Gastroesophageal sphincter (tissue), 4 donors: ENCODE data around the gene ENG. TPM values are rescaled to one million over a fixed set of nuclear protein-coding genes. Genes with fewer than 3 reads are reported as not detected.
A peak's percentile ranks its signal among the peaks of the same experiment; 100 is the strongest.

Source experiments
- ATAC-seq: fragments of 150-250 bp; one replicate; pipeline ENCODE4 v1.9.1; 2016; ENCODE audit warnings: mild to moderate bottlenecking, moderate library complexity
- H3K27ac ChIP-seq, 4 donors: fragments of 200-600 bp; sonication (generic) in 3 of 4; 1 replicate in 3 of 4; 2 replicates in 1 of 4; pipeline ENCODE4 v1.5.1; 2016 to 2019
- H3K27me3 ChIP-seq: fragments of 200-600 bp; sonication (generic); one replicate; pipeline ENCODE4 v1.5.1; 2019
- H3K36me3 ChIP-seq, 2 donors: fragments of 200-600 bp; sonication (generic); one replicate each; pipeline ENCODE4 v1.5.1; 2019; ENCODE audit warnings: control low read depth in 1 of 2
- H3K4me1 ChIP-seq, 3 donors: fragments of 200-600 bp; sonication (generic); 1 replicate in 2 of 3; 2 replicates in 1 of 3; pipeline ENCODE4 v1.5.1; 2016 to 2019; ENCODE audit warnings: control low read depth in 2 of 3
- H3K4me3 ChIP-seq, 2 donors: fragments of 200-600 bp; sonication (generic); one replicate each; pipeline ENCODE4 v1.5.1; 2019; ENCODE audit warnings: mild to moderate bottlenecking in 1 of 2, moderate library complexity in 1 of 2
- H3K9me3 ChIP-seq, 3 donors: fragments of 200-600 bp; sonication (generic); one replicate each; pipeline ENCODE4 v1.5.1; 2017 to 2019; ENCODE audit warnings: control low read depth in 2 of 3
- CTCF ChIP-seq, 4 experiments: fragments of 200-600 bp in 2 of 4; fragments of 450-650 bp in 2 of 4; sonication (generic) in 1 of 4; IDR thresholded peaks; one replicate each; pipeline ENCODE4 v1.5.1; 2017 to 2019; ENCODE audit warnings: antibody characterized with exemption in 4 of 4, mild to moderate bottlenecking in 2 of 4, moderate library complexity in 2 of 4
- EP300 ChIP-seq: sonication (generic); formaldehyde crosslinking; IDR thresholded peaks from one replicate; pipeline ENCODE4 v1.6.1; 2017; ENCODE audit warnings: antibody characterized with exemption, mild to moderate bottlenecking
- POLR2A ChIP-seq, 2 donors: fragments of 450-650 bp; IDR thresholded peaks; one replicate each; pipeline ENCODE4 v1.6.1; 2017; ENCODE audit warnings: antibody characterized with exemption in 2 of 2, mild to moderate bottlenecking in 2 of 2, moderate library complexity in 1 of 2
- POLR2AphosphoS5 ChIP-seq: sonication (generic); formaldehyde crosslinking; IDR thresholded peaks from one replicate; pipeline ENCODE4 v1.6.1; 2017; ENCODE audit warnings: antibody characterized with exemption
- WGBS, 2 donors: methylation state at CpG; one replicate each; pipeline ENCODE4 v1.1.5; 2018; ENCODE audit warnings: low coverage in 1 of 2; 5-methylcytosine and 5-hydroxymethylcytosine counted together
- total RNA-seq, 4 donors: library from RNA; depleted of rRNA; stranded (reverse); fragments of >200 nt; gene quantifications; one replicate each; pipeline ENCODE4 v1.1.0, GENCODE V29; 2016

Gene ENG
- total RNA-seq, 4 donors from 2014 or later, result 21.3 to 76.5 (median 48.0) TPM

- Histone ChIP-seq H3K27ac (peak overlapping the region in 3 of 4 donors; percentile 7 to 54 (median 14)), H3K4me1 (peaks cover 0 to 87% (median 24%) of the 10 kb centered on the region in 3 donors)
- peak; percentile 17 for ATAC-seq
Observed at GRCh38 chr9:127858041-127858512, 3.6 kb upstream of the ENG start.

GRCh38 chr9:127857278-127857677 lies 2.8 kb upstream of the ENG start:
- H3K4me1 ChIP-seq, result peaks cover 0 to 87% (median 28%) of the 10 kb centered on the region in 3 donors
- H3K27me3 ChIP-seq, result no peaks in the 10 kb centered on the region
- TF ChIP-seq EP300 (no peak), POLR2AphosphoS5 (no peak), POLR2A (IDR thresholded peaks at IDR 0.05) (no peak), CTCF (IDR thresholded peaks at IDR 0.05) (no peak)
- no CpG with 5 or more reads among the region's 4 CpGs for WGBS, 2 donors
- no peak overlapping the region for H3K4me3 ChIP-seq
- ATAC-seq, result no peak
- H3K36me3 ChIP-seq, result no peaks in the 10 kb centered on the region
- H3K27ac ChIP-seq, result peak overlapping the region in 1 of 4 donors; percentile 14
- no peaks in the 10 kb centered on the region for H3K9me3 ChIP-seq

More at GRCh38 chr9:127858041-127858512, 3.6 kb upstream of the ENG start:
- 50% methylated on average over 2 of the region's 12 CpGs for WGBS, 2 donors
- H3K36me3 ChIP-seq, result no peaks in the 10 kb centered on the region
- TF ChIP-seq POLR2AphosphoS5, result no peak
- TF ChIP-seq POLR2A (IDR thresholded peaks at IDR 0.05), result no peak
- TF ChIP-seq EP300, result no peak
- TF ChIP-seq CTCF (IDR thresholded peaks at IDR 0.05), result no peak
- no peaks in the 10 kb centered on the region for H3K9me3 ChIP-seq
- H3K27me3 ChIP-seq, result no peaks in the 10 kb centered on the region
- H3K4me3 ChIP-seq, result no peak overlapping the region

GRCh38 chr9:127856729-127857116 lies 2.3 kb upstream of the ENG start:
- no peaks in the 10 kb centered on the region for H3K27me3 ChIP-seq
- peak overlapping the region in 1 of 4 donors; percentile 45 for H3K27ac ChIP-seq
- TF ChIP-seq CTCF (IDR thresholded peaks at IDR 0.05) (no peak), EP300 (no peak), POLR2A (IDR thresholded peaks at IDR 0.05) (no peak), POLR2AphosphoS5 (no peak)
- H3K4me1 ChIP-seq, result peaks cover 0 to 87% (median 28%) of the 10 kb centered on the region in 3 donors
- no CpG with 5 or more reads among the region's 8 CpGs for WGBS, 2 donors
- H3K36me3 ChIP-seq, result no peaks in the 10 kb centered on the region
- no peaks in the 10 kb centered on the region for H3K9me3 ChIP-seq
- ATAC-seq, result no peak
- H3K4me3 ChIP-seq, result no peak overlapping the region

GRCh38 chr9:127856094-127856728 lies 1.8 kb upstream of the ENG start:
- no peaks in the 10 kb centered on the region for H3K27me3 ChIP-seq
- peak overlapping the region in 3 of 4 donors; percentile 19 to 45 (median 23) for H3K27ac ChIP-seq
- no peak overlapping the region for H3K4me3 ChIP-seq
- TF ChIP-seq CTCF (IDR thresholded peaks at IDR 0.05) (no peak), POLR2A (IDR thresholded peaks at IDR 0.05) (no peak), EP300 (no peak), POLR2AphosphoS5 (no peak)
- WGBS, 2 donors, result 36 to 61% methylated on average over 2 of the region's 11 CpGs
- no peaks in the 10 kb centered on the region for H3K9me3 ChIP-seq
- H3K36me3 ChIP-seq, result peaks cover 0 to 2% of the 10 kb centered on the region in 2 donors
- peaks cover 0 to 84% (median 27%) of the 10 kb centered on the region in 3 donors for H3K4me1 ChIP-seq
- no peak for ATAC-seq

- H3K27ac ChIP-seq, result peak overlapping the region in 3 of 4 donors; percentile 19 to 86 (median 86)
- H3K4me3 ChIP-seq, result no peak overlapping the region
- H3K36me3 ChIP-seq, result peaks cover 0 to 5% of the 10 kb centered on the region in 2 donors
- no peaks in the 10 kb centered on the region for H3K9me3 ChIP-seq
- no peak for TF ChIP-seq EP300
- no peak for TF ChIP-seq POLR2AphosphoS5
- WGBS, 2 donors, result 96 to 100% methylated on average over 2 to 4 of the region's 5 CpGs
- H3K27me3 ChIP-seq, result no peaks in the 10 kb centered on the region
- peaks cover 0 to 77% (median 27%) of the 10 kb centered on the region in 3 donors for H3K4me1 ChIP-seq
- no peak for ATAC-seq
Observed at GRCh38 chr9:127855522-127855921, 1.1 kb upstream of the ENG start.
